ENCODE results near the gene RASA2. TPM values are rescaled to one million over a fixed set of nuclear protein-coding genes. Genes with fewer than 3 reads are reported as not detected.

RASA2 gene
- total and polyA plus RNA-seq, 9 of the 15 experiments (the other 6 are each of a cell fraction or from before 2014, with no cell fraction given) = 2.0 to 12.8 (median 9.5) TPM

DNA sequence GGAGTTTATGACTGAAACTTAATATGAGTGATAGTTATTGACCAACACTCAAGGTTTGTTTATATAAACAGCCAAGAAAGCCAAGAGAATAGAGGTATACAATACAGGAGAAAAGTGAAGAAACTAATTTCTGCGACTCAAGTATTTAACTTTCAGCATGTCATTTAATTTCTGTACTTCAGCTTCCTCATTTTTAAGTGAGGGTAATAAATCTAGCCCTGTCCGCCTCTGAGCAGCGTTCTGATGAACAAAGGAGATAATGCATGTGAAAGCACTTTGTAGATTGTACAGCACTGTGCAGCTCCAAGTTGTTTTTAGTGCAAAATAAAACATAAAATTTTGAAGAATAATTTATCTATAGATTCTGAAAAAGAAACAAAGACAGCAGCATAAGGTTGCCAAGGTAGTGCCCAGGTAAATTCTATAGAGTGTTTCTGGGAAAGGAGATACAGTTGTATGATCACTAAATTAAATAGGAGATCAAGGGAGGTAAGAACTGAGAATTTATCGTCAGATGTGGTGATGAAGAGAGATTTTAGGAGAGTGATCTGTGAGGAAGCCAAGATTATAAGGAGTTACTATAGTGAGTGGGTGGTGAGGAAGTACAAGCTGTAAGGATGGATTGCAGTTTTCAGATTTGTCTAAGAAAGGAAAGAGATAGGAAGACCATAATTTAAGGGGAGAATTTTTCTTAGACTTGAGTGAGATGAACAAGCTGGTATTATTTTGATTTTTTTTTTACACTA lies 71.3 kb downstream of the RASA2 start (continued):
- TF ChIP-seq, protein P1, sequence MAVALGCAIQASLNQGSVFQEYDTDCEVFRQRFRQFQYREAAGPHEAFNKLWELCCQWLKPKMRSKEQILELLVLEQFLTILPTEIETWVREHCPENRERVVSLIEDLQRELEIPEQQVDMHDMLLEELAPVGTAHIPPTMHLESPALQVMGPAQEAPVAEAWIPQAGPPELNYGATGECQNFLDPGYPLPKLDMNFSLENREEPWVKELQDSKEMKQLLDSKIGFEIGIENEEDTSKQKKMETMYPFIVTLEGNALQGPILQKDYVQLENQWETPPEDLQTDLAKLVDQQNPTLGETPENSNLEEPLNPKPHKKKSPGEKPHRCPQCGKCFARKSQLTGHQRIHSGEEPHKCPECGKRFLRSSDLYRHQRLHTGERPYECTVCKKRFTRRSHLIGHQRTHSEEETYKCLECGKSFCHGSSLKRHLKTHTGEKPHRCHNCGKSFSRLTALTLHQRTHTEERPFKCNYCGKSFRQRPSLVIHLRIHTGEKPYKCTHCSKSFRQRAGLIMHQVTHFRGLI (CRISPR knock-in tag; IDR thresholded peaks at IDR 0.05) = no peak
- TF ChIP-seq SIN3B (IDR thresholded peaks at IDR 0.05; ENCODE audit: low read depth) (no peak), CCAR2 (IDR thresholded peaks at IDR 0.05; ENCODE audit: low read depth, low read length) (no peak), ZNF75A (CRISPR knock-in tag; IDR thresholded peaks at IDR 0.05) (no peak), SRSF9 (IDR thresholded peaks at IDR 0.05; ENCODE audit: borderline replicate concordance, low read depth, low read length) (no peak), KLF10 (CRISPR knock-in tag; IDR thresholded peaks at IDR 0.05) (no peak), NR1H2 (CRISPR knock-in tag; IDR thresholded peaks at IDR 0.05) (no peak), NFE2L1 (tag; IDR thresholded peaks at IDR 0.05; ENCODE audit: borderline replicate concordance, low read depth) (no peak), HNRNPH1 (optimal IDR thresholded peaks at IDR 0.05; ENCODE audit: low read depth, low read length) (no peak)
- TF ChIP-seq, protein P2, sequence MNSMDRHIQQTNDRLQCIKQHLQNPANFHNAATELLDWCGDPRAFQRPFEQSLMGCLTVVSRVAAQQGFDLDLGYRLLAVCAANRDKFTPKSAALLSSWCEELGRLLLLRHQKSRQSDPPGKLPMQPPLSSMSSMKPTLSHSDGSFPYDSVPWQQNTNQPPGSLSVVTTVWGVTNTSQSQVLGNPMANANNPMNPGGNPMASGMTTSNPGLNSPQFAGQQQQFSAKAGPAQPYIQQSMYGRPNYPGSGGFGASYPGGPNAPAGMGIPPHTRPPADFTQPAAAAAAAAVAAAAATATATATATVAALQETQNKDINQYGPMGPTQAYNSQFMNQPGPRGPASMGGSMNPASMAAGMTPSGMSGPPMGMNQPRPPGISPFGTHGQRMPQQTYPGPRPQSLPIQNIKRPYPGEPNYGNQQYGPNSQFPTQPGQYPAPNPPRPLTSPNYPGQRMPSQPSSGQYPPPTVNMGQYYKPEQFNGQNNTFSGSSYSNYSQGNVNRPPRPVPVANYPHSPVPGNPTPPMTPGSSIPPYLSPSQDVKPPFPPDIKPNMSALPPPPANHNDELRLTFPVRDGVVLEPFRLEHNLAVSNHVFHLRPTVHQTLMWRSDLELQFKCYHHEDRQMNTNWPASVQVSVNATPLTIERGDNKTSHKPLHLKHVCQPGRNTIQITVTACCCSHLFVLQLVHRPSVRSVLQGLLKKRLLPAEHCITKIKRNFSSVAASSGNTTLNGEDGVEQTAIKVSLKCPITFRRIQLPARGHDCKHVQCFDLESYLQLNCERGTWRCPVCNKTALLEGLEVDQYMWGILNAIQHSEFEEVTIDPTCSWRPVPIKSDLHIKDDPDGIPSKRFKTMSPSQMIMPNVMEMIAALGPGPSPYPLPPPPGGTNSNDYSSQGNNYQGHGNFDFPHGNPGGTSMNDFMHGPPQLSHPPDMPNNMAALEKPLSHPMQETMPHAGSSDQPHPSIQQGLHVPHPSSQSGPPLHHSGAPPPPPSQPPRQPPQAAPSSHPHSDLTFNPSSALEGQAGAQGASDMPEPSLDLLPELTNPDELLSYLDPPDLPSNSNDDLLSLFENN (IDR thresholded peaks at IDR 0.05; ENCODE audit: low read depth in 2 of 2, low read length in 2 of 2) = no peak
- TF ChIP-seq, protein P3, sequence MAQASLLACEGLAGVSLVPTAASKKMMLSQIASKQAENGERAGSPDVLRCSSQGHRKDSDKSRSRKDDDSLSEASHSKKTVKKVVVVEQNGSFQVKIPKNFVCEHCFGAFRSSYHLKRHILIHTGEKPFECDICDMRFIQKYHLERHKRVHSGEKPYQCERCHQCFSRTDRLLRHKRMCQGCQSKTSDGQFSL (CRISPR knock-in tag; IDR thresholded peaks at IDR 0.05) = no peak
- TF ChIP-seq, protein P3 (tag; IDR thresholded peaks at IDR 0.05) = no peak

All from K562 (cell line).